ENCODE measurements around the gene JMJD8.

Gene JMJD8

GRCh38 chr16:674968-675883 lies 8.9 kb downstream of the JMJD8 start, which contains the start of gene RHBDL1:
Gene RHBDL1, plus strand, starts transcription at chr16:675671. Its CDS starts 120 bp downstream, at chr16:675791.
- DNase-seq = no peak

- DNase-seq = no peak
These were observed 9.8 kb downstream of the JMJD8 start for GRCh38 chr16:674214-674881.

GRCh38 chr16:673399-673991 lies 10.6 kb downstream of the JMJD8 start:
- no peak for DNase-seq

- DNase-seq = no peak
These were observed 11.3 kb downstream of the JMJD8 start for GRCh38 chr16:672851-673250.

- DNase-seq = no peak
These were observed 11.8 kb downstream of the JMJD8 start for GRCh38 chr16:672371-672770.

- no peak for DNase-seq
These were observed 12.6 kb downstream of the JMJD8 start for GRCh38 chr16:671353-672131.

- DNase-seq = no peak
These were observed 13.4 kb downstream of the JMJD8 start for GRCh38 chr16:670485-671352.

GRCh38 chr16:669666-670065 lies 14.5 kb downstream of the JMJD8 start:
- no peak for DNase-seq

GRCh38 chr16:668519-669171 lies 15.5 kb downstream of the JMJD8 start:
- DNase-seq = no peak

- DNase-seq = peak; percentile 83
These were observed 16.2 kb downstream of the JMJD8 start, which contains the start of gene RHOT2 for GRCh38 chr16:667780-668518. Gene RHOT2, plus strand, starts transcription at chr16:668132. Its CDS starts 68 bp downstream, at chr16:668200.

- DNase-seq = no peak
These were observed 16.9 kb downstream of the JMJD8 start for GRCh38 chr16:667113-667779.

GRCh38 chr16:666572-666971 lies 17.6 kb downstream of the JMJD8 start:
- DNase-seq = no peak

- no peak for DNase-seq
These were observed 21.5 kb downstream of the JMJD8 start for GRCh38 chr16:662597-662996.

GRCh38 chr16:662095-662494 lies 22.0 kb downstream of the JMJD8 start:
- DNase-seq = no peak

GRCh38 chr16:661184-661821 lies 22.8 kb downstream of the JMJD8 start:
- no peak for DNase-seq

GRCh38 chr16:660459-661183 lies 23.5 kb downstream of the JMJD8 start:
- peak; percentile 81 for DNase-seq

- DNase-seq = no peak
These were observed 24.0 kb downstream of the JMJD8 start for GRCh38 chr16:660132-660458.

- no peak for DNase-seq
These were observed 24.5 kb downstream of the JMJD8 start for GRCh38 chr16:659618-660017.

Data from NCI-H187 treated with DMSO at 0.1 percent for 48 hours (cell line).